NCI-H2081 treated with DMSO at 0.1 percent for 48 hours (cell line): Measurements from ENCODE around the gene GTF2A2.
A peak's percentile ranks its signal among the peaks of the same experiment; 100 is the strongest.
"Not testable (repeated sequence)": the region's sequence is repeated elsewhere in the genome, so short reads cannot be mapped to it uniquely, and the experiment has no call there.

Source experiments
- DNase-seq: peaks from one replicate; lab custom pipeline; 2025; lab: John Stamatoyannopoulos, UW

The GTF2A2 gene, protein sequence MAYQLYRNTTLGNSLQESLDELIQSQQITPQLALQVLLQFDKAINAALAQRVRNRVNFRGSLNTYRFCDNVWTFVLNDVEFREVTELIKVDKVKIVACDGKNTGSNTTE

DNA sequence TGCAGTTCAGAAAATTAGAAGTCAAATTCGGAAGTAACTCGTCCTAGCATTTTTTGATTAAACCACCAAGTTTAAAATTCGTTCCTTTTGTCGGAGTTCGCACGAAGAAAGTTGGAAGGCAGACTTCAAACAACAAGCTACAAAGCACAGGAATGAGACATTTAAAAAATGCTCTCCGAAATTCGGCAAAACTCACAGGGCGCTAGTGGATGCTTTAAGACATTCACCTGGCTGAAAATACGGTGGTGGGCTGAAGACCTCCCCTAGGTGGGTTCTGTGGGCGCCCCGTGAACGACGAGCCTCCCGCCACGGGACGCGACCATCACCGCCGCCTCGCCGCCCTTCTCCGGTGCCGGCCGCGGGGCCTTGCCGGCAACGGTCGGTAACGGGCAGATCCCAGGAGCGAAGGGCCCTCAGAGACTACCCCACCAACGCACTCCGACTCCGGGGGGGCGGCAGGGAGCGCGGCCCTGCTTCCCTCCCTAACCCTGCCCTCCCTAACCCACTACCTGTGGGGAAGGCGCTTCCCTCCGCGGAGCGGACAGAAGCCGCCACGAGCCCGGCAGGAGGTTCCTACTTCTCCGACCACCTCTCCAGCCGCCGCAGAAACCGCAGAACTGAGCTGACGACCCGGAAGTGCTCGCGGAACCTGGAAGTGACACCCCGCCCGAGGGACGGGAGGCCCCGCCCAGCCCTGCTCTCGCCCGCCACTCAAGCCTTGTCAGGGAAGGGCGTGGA, at the start of gene GTF2A2:
Gene GTF2A2 (minus strand): TSS at position 619 of the 738 bp plus-strand sequence. CDS start 5,238 bp downstream, outside the sequence.
- DNase-seq = peak; percentile 41

DNA sequence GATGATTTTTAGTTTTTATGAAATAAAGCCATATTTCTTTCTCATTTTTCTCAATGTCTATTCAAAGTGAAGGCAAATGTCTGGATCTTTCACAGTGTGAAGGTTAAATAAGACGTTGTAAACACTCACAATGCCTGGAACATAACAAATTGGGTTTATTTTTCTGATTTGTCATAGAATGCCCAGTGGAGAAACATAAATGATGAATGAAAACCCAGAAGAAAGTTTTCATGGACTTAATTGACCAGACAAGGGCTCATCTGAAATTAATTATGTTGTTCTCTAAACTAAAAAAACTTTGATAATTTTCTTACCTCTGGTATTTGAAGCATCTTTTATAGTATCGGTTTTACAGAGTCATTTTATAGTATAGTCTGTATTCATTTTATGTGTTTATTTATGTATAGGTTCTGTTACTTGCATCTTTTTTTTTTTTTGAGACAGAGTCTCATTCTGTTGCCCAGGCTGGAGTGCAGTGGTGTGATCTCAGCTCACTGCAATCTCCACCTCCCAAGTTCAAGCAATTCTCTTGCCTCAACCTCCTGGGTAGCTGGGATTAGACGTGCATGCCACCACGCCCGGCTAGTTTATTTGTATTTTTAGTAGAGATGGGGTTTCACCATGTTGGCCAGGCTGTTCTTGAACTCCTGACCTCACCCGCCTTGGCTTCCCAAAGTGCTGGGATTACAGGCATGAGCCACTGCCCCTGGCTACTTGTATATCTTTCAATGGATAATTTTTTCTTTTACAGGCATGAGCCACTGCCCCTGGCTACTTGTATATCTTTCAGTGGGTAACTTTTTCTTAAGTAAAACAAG, 46.9 kb upstream of the GTF2A2 start:
- DNase-seq = no peak

DNA sequence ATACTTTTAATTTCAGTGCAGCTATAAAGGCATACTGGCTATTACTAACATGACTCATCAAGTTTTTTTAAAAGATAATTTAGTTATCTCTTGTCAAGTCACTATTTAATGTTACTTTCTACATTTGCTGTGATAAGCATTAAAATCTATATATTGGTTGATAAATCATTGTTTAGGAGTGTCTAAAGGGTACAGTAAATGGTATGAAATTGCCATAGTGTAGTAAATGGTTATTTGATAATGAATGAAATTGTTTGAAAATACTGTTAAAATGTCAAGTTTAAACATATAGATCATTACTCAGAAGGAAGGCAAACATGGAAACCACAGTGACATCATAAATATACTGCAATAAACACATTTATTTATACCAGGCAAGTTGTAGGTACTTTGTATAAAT, 45.0 kb upstream of the GTF2A2 start:
- no peak for DNase-seq

DNA sequence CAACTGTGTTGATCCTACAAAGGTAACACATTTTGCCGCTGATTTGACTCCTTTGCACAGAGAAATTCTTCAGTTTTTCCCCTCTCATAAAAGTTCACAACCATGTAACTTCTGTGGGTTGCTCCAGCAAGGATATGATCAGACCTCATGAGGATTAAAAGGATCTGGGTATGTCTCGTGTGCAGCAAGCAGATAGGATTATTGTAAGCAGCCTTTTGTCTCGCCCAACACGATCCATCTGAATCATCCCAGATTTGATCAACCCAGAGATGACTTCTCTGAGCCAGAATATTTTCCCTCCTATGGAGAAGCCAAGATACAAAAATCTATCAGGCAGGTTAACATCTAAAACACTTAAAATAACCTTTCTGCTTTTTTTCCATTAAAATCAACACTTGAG, 44.6 kb upstream of the GTF2A2 start:
- DNase-seq = no peak

DNA sequence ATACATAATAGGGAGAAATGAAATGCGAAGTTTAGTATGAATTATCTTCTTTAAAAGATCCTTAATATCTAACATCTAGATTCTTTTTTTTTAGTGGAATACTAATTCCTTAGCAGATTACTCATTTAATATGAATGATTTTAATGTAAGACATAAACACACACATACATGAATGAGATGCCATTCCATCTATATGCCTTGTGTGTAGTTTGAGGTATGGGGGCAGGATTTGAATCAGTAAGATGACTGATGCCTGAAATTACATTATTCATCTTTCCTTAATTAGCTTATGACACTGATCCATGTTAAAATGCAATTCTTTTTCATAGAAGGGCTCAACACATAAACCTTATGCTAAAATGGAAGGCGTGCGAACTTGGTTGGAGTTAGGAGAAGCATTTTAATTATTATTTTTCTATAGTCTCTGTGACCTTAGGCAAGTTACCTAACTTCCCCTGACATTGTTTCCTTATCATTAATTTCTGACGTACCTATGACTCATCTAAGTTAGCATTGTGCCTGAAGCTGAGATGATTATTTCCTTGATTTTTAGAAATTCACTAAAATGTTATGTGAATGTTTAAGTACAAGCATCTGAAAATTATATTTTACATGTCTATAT, 42.6 kb upstream of the GTF2A2 start:
- no peak for DNase-seq

DNA sequence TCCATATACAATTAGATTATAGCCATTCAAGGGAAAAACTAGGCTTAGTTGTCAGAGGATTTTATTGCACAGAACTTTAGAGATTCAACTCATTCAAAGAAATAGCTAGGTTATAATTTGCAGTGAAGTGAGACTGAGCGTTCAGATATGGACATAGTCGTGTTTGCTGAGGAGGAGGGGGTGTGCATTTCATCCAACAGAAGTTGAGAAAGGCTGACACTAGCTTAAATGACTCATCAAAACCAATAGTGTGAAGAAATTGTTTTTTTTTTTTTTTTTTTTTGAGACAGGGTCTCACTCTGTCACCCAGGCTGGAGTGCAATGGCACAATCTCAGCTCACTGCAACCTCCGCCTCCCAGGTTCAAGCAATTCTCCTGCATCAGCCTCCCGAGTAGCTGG, 40.8 kb upstream of the GTF2A2 start:
- DNase-seq = not testable (repeated sequence)

DNA sequence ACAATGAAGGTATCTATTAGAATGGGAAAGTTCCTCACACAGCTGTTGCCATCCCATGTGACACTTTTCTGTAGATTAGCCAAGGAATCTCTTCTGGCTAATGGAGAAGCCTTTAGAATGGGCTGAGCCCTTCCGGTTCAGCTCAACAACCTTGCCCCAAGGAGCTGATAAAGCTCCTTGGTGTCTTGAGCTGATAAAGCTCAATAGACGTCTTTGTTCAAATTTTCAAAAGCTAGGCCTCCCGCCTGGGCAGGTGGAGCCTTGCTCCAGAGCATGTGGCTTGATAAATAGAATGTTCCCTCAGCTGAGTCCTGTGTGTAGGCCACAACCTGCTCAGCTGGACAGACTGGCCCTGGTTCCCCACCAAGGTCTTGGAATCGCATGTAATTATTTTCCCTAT, 39.0 kb upstream of the GTF2A2 start:
- DNase-seq = no peak

DNA sequence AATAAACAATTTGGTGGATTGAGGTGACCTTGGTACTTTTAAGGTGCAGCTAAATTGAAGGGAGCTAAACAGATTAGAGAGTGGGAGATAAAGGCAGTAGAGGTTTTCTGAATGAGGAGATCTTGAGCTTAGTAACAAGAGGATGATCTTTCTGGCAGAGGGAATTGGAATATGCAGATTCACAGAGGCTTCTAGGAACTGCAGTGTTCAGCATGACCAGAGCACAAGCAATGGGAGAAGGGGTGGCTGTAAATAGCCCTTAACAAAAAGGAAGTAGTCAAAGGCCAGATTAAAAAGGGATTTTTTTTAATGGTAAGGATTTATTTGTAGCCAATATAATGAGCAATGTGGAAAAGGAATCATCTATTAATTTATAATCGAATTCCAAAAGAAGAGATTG, 37.5 kb upstream of the GTF2A2 start:
- DNase-seq = no peak

DNA sequence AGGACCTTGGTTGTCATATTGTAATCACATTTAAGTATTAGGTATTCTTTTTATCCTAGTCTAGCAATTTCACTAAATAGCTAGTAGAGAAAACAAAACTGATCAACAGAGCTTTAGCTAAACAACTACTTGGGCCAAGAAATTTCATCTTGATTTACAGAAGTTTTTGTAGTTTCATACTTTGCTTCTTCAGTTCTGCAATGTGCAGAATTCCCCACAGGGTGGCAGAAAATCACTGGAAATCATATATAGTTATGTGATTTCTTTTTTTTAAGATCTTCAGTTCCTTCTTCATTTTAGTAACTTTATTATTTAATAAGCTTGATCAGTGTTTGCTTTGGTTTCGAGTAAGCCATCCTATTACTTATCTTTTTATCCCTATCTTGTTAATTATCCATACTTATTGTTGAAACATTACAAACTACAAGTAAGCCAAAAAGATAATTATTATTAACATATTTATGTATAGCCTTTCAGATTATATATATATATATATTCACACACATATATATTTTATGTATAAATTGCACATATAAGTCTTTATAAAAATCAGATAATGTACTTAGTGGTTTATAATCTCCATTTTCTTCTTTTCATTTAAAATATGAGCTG, 34.0 kb upstream of the GTF2A2 start:
- DNase-seq = peak; percentile 14

DNA sequence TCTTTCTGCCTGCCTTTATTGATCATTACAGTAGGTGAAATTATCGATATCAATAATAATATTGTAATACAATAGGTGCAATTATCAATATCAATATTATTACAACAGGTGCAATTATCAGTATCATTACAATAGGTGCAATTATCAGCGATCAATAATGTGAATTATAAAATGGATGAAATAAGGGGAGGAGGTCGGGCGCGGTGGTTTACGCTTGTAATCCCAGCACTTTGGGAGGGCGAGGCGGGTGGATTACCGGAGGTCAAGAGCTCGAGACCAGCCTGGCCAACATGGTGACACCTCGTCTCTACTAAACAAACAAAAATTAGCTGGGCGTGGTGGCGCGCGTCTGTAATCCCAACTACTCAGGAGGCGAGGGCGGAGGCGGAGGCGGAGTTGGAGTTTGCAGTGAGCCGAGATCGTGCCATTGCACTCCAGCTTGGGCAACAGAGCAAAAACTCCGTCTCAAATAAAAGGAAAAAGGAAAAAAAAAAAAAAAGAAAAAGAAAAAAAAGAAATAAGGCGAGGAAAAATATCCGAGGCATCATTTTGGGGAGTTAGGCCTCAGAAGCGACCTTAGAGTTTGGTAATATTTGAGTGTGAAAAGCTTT, 32.4 kb upstream of the GTF2A2 start:
- peak; percentile 23 for DNase-seq

DNA sequence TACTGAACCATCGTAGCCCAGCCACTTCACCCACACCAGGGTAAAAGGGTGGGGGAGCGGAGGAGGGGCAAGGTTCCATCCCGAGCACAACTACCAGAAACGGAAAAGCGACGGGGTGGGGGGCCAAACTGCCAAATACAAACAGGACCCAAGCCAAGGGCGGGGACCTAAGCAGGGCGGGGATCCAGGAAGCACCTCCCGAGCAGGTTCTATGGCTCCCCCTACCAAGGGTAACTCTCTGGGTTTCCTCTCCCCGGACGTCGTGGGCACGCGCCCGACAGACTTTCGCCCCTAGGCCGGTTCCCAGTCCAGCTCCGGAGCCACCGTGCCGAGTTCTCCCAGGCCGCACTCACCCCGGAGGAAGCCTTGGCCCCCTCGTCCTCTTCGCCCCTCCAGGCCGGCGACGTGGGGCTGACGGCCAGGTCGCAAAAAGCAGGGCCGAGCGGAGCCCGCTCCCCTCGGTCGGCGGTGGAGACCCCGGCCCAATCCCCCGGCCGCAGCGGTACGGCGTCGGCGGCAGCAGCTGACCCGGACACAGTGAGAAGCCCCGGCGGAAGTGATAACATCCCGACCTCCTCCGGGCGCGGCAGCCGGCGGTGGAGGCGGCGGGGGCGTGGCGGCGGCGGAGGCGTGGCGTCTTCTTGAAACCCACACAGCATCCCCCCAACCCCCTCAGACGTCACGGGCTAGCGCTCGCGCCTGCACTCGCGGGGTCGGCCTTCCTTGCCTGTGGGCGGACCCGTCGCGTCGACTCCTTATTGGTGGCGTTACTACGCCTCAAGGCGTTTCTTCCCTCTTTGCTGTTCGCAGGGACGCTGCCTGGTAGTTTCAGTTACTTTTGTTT, 31.7 kb upstream of the GTF2A2 start, which contains the start of gene BNIP2:
Gene BNIP2 (minus strand): TSS at position 539 of the 844 bp plus-strand sequence. CDS start 6,863 bp downstream, outside the sequence.
- peak; percentile 87 for DNase-seq

DNA sequence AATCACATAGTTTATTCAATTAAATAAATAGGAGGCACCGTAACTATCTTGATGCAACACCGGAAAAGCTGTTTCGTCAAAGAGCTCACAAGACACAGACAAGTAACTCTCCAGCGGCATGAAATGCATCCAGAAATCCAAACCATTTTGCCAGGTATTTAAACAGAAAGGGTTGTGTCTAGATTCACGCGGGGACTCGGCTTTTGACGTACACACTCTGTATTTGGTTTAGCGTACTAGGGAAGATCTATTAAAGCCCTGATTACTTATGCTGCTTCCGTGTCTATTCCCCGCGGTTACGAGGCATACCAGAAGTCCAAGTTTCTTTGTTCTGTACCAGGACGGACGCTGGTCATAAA, 31.1 kb upstream of the GTF2A2 start:
- no peak for DNase-seq

DNA sequence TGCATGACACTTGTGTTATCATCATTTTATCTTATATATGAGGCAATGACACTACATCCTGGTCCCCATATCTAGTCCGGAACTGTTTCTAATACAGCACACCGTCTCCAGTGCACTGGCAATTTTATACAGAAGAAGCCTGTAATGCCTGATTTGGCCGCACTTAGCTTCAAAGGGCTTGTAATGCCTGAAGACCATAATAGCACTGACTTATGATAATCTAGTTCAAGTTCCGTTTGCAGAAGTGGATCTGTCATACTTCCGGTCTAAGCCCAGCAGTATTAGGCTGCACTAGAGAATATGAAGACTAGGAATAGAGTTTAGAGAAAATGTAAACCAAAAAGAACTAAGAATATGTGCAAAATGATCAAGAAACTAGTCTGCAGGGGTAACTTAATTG, 30.5 kb upstream of the GTF2A2 start:
- DNase-seq = no peak

DNA sequence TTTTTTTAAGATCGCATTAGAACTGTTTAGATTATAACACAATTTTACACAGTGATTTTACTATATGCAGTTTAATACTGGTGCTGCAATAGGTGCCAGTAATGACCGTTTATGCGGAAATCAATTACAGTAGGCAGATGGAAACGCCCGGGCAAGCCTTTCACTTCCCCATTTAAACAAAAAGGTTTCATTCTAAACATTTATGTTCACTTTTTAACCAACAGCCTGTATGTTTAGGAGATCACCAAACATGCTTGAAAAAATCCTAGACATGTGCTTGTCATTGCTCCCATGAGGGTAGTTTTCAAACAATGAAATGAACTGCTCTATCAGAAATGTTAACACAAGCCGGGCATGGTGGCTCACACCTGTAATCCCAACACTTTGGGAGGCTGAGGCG, 29.1 kb upstream of the GTF2A2 start:
- no peak for DNase-seq

DNA sequence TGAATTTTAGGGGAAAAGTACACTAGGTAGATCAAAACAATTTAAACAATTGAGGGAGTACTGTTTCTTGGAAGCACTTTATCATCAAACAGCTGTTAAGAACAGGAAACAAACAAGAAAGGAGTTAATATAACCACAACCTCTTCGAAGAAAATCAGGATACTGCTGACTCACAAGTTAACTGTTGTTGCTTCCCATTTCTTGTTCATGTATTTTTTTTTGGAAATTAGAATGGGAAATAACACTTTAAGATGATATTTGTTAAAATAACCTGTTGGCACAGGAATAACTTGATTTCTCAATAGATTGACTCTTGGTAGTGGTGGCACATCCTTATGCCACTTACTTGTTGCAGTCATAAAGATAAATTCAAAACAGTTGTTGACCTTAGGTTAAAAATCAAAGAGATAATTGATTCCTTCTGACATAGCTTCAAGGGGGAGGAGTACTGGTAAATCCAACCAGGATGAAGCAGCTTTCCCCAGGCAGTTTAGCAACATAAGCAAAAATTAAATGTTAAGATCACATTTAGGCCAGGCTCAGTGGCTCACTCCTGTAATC, 28.5 kb upstream of the GTF2A2 start:
- no peak for DNase-seq

DNA sequence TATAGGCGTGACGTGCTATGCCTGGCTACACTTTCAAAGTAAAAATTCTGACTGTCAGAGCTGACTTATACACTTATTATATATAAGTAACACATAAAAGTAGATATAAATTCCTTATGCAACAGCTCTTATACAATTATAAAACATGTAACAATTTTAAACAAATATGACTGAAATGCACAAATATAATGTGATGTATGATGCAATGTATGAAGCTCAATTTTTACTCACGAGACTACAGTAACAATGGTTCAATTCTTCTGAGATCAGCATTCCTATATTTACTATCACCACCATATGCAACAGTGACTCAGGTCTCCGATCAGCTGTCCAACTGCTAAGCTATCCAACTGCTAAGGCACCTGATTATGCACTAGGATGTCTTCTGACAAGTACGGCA, 23.6 kb upstream of the GTF2A2 start:
- DNase-seq = no peak

DNA sequence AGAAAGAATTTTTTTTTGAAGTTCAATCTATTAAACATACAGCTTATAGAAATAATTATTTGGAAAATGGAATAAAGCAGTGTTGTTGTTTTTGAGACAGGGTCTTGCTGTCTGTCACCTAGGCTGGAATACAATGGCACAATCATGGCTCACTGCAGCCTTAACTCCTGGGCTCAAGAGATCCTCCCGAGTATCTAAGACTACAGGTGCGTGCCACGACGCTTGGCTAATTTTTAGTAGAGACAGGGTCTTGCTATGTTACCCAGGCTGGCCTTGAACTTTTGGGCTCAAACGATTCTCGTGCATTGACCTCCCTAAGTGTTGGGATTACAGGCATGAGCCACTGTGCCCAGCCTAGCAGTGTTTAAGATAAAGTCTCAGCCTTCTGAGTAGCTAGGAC, 23.0 kb upstream of the GTF2A2 start:
- no peak for DNase-seq

DNA sequence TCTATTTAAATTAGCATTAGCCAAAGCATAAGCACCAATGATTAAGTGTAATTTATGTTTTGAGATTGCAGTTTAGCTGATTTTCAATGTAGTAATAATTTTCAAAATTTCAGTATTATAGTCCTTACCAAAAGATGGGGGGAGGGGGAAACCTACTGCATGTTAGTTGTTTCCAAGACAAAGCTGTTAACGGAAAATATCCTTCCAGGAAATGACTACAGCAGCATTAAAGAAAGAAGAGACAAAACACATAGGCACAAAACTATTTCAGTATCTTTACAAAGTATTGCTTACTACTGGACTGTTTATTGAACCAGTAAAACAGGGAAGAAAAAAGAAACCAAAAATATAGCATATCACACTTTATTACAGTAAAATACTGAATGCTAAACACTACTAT, 21.3 kb upstream of the GTF2A2 start:
- no peak for DNase-seq

DNA sequence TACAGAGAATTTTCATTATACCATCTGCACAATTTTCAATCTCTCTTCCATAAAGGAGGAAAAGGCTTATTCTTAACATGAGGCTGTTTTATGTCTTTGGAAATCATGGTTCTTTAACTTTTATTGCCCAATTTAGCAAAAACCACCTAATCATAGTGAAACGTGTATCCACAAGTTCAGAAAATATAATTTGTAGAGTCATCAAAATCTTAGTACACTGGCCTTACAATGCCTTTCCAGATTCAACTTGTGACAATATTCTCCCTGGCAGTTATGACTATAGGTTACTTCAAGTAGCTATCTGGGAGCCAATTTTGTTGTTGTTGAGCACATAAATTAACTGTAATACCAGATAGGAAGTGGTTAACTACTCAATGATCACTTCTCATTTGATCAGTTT, 20.9 kb upstream of the GTF2A2 start:
- no peak for DNase-seq

DNA sequence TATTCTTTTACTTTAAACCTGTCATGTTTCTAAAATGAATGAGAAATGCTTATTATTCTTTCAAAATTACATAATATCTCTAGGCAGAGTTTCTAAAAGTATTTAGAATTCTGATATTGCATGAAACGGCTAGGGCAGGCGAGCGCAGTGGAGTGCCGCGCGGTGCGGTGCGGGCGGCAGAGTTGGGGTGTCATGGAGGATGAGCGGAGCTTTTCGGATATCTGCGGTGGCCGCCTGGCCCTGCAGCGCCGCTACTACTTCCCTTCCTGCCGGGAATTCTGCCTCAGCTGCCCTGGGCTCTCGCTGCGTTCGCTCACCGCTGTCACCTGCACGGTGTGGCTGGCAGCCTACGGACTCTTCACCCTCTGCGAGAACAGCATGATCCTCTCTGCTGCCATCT, 19.2 kb upstream of the GTF2A2 start:
- no peak for DNase-seq
